Endothelial cell (in vitro differentiated cells): ENCODE results near the gene TGFBR3. TPM values are rescaled to one million over a fixed set of nuclear protein-coding genes. Genes with fewer than 3 reads are reported as not detected.

Experiments
- DNase-seq: peaks from one replicate; pipeline ENCODE4 v3.0.0; 2021; ENCODE audit warnings: low spot score
- H3K27ac Mint-ChIP-seq: one replicate; pipeline ENCODE4 v1.8.0; 2021; ENCODE audit warnings: mixed read lengths, inconsistent platforms; ENCODE audit not compliant: unreplicated experiment
- H3K27me3 Mint-ChIP-seq: one replicate; pipeline ENCODE4 v1.8.0; 2021; ENCODE audit warnings: mild to moderate bottlenecking, moderate library complexity, mixed read lengths, inconsistent platforms; ENCODE audit not compliant: unreplicated experiment
- H3K36me3 Mint-ChIP-seq: one replicate; pipeline ENCODE4 v1.8.0; 2021; ENCODE audit warnings: mild to moderate bottlenecking, low read depth, mixed read lengths, inconsistent platforms; ENCODE audit not compliant: unreplicated experiment
- H3K4me1 Mint-ChIP-seq: one replicate; pipeline ENCODE4 v1.8.0; 2021; ENCODE audit warnings: mild to moderate bottlenecking, mixed read lengths, inconsistent platforms; ENCODE audit not compliant: unreplicated experiment
- H3K4me3 Mint-ChIP-seq: one replicate; pipeline ENCODE4 v1.8.0; 2021; ENCODE audit warnings: mild to moderate bottlenecking, mixed read lengths, inconsistent platforms; ENCODE audit not compliant: unreplicated experiment
- H3K9me3 Mint-ChIP-seq: one replicate; pipeline ENCODE4 v1.8.0; 2021; ENCODE audit warnings: mixed read lengths, inconsistent platforms; ENCODE audit not compliant: unreplicated experiment
- total RNA-seq: library from RNA; stranded (reverse); fragmentation: NEBNext Ultra II Directional; extraction: Animal tissue kit (Norgen Biotek cat#: 25700); gene quantifications from one replicate; pipeline ENCODE4 v1.2.1, GENCODE V29; 2021; ENCODE audit not compliant: unreplicated experiment
- TF ChIP-seq, protein P1 (sequence below): fragments of 200-600 bp; sonication (generic); IDR thresholded peaks from one replicate; pipeline ENCODE4 v1.5.0; 2021; ENCODE audit warnings: antibody characterized with exemption; ENCODE audit not compliant: unreplicated experiment

TGFBR3 gene
- total RNA-seq, 1 donor from 2014 or later: 39.2 TPM

DNA sequence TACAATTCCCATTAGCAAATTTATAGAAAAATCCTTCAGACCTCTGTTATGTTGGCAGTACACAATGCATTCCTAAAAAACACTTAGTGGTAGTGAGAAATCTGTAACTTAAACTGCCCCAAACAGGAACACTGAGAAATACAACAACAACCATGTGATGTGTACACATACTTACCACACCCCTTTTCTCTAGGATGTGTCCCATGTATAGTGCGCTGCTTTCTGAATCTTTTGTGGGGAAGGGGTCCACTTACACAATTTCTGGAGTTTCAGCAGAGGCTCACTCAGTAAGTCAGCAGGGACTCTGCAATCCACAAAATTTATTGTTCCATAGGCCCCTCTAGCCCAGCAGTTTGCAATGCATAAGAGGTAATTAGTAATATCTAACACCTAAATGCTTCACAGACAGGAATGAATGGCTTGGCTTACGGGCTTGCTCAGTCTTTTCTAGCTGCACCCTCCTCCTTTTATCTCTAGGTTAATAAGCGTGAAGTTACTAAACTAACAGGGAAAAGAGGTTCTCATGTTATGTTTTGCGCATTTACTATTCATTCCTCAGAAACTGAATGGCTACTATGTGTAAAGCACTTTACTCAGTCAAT, 115.2 kb downstream of the TGFBR3 start:
- TF ChIP-seq, protein P1, sequence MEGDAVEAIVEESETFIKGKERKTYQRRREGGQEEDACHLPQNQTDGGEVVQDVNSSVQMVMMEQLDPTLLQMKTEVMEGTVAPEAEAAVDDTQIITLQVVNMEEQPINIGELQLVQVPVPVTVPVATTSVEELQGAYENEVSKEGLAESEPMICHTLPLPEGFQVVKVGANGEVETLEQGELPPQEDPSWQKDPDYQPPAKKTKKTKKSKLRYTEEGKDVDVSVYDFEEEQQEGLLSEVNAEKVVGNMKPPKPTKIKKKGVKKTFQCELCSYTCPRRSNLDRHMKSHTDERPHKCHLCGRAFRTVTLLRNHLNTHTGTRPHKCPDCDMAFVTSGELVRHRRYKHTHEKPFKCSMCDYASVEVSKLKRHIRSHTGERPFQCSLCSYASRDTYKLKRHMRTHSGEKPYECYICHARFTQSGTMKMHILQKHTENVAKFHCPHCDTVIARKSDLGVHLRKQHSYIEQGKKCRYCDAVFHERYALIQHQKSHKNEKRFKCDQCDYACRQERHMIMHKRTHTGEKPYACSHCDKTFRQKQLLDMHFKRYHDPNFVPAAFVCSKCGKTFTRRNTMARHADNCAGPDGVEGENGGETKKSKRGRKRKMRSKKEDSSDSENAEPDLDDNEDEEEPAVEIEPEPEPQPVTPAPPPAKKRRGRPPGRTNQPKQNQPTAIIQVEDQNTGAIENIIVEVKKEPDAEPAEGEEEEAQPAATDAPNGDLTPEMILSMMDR: no peak
- Mint-ChIP-seq H3K36me3 (peaks cover 17% of the 10 kb centered on the region), H3K9me3 (no peaks in the 10 kb centered on the region)

DNA sequence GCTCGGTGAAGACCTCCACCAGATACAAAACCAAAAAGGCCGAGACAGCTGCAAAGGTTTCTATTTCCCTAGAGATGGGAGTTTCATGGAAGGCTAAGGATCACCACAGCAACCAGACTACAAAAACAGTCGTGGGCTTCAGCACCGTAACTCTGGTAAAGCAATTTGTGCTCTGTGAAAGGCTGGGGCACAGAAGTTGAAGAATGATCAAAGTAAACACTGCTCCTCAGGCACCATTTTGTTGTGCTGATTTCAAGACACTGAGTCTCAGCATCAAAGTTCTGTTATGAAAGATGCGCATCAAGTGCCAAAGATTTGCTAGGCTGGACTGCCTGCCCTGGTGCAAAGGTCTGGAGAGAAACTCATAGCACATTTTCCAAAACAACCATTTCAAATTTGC, 116.2 kb downstream of the TGFBR3 start:
- Mint-ChIP-seq H3K4me3 (no peak overlapping the region), H3K4me1 (peaks cover 4% of the 10 kb centered on the region), H3K27me3 (peaks cover 3% of the 10 kb centered on the region), H3K36me3 (peaks cover 11% of the 10 kb centered on the region), H3K9me3 (no peaks in the 10 kb centered on the region), H3K27ac (no peak overlapping the region)
- TF ChIP-seq, protein P1: no peak
- DNase-seq: no peak

More for the DNA sequence above, 115.2 kb downstream of the TGFBR3 start:
- Mint-ChIP-seq H3K27me3 (peaks cover 3% of the 10 kb centered on the region), H3K27ac (no peak overlapping the region), H3K4me1 (no peaks in the 10 kb centered on the region), H3K4me3 (no peak overlapping the region)
- no peak for DNase-seq

DNA sequence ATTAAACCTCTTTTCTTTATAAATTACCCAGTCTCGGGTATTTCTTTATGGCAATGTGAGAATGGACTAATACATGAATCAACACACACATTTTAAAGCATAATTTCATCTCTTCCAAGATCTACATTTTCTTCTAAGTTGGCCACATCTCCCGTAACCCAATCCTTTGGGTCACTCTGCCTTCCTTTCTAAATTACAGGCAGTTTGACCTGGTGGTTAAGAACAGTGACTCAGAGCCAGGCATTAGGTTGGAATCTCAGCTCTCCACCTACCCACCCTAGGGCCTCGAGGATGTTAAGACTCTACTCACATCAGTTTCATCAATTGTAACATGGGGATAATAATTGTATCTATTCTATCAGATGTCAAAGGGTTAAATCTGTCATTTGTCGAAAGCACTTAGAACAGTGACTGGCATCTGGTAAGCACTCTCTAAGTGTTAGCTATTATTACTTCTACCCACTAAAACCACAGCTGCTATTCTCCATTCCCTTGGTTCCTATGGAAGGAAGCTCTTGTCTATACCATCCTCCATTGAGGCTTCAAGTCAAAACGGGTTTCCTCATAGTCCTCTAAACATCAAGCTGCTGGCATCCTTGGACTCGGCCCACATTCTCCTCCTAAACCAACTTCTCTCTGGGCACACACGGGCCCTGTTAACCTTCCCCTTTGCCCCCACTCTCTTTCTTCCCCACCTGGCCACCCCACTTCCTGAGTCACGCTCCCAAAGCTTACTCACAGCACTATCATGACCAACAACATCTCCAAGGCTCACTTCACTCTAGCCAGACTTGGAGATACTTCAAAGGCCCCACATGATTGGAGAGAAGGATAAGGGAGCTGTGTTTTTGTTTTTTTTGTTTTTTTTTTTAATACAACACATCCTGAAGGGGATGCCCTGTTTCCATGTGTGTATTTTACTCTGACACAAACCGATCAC, 116.9 kb downstream of the TGFBR3 start:
- Mint-ChIP-seq H3K27ac (no peak overlapping the region), H3K4me1 (peaks cover 8% of the 10 kb centered on the region), H3K4me3 (no peak overlapping the region), H3K9me3 (no peaks in the 10 kb centered on the region), H3K36me3 (peaks cover 11% of the 10 kb centered on the region), H3K27me3 (peaks cover 4% of the 10 kb centered on the region)
- no peak for DNase-seq
- TF ChIP-seq, protein P1: no peak

DNA sequence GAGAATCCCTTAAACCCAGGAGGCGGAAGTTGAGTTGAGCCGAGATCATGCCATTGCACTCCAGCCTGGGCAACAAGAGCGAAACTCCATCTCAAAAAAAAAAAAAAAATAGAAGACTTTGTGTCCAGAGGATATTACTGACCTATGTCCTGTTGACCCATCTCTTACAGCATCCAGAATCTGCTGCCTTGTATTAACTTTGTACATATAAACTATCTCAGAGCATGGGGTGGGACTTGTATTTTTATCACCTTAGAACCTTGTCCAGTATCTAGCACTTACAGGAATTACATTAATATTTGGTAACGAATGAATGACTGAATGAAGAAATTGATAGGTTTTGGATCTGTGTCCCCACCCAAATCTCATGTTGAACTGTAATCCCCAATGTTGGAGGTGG, 117.8 kb downstream of the TGFBR3 start:
- DNase-seq: no peak
- TF ChIP-seq, protein P1: no peak
- no peak overlapping the region for H3K4me3 Mint-ChIP-seq
- peaks cover 9% of the 10 kb centered on the region for H3K4me1 Mint-ChIP-seq
- H3K27me3 Mint-ChIP-seq: peaks cover 6% of the 10 kb centered on the region
- H3K36me3 Mint-ChIP-seq: peaks cover 11% of the 10 kb centered on the region
- no peak overlapping the region for H3K27ac Mint-ChIP-seq
- H3K9me3 Mint-ChIP-seq: no peaks in the 10 kb centered on the region

DNA sequence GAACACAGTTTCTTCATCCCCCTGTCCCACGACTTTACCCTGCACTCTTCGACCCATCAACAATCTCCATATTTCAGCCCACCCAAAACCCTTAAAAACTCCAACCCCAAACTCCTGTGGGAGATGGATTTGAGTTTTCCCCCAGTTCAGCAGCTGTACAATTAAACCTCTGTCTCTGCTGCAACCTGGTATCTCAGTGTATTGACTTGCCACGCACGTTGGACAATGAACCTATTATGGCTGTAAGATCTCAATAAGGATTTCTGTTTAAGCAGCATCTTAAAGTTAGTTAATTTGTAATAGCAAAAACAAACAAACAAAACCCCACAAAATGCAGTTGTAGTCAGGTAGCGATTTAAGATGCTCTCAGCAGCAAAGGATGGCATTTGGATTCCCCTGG, 119.1 kb downstream of the TGFBR3 start:
- Mint-ChIP-seq H3K4me1 (peaks cover 9% of the 10 kb centered on the region), H3K27ac (no peak overlapping the region), H3K36me3 (peaks cover 11% of the 10 kb centered on the region)

More for the DNA sequence above, 119.1 kb downstream of the TGFBR3 start:
- Mint-ChIP-seq H3K9me3 (no peaks in the 10 kb centered on the region), H3K4me3 (no peak overlapping the region), H3K27me3 (peaks cover 6% of the 10 kb centered on the region)
- TF ChIP-seq, protein P1: no peak
- no peak for DNase-seq
